Duodenal mucosa (tissue), 2 donors: ENCODE data around the gene SMCO3.

Source experiments
- H3K27ac ChIP-seq: one replicate; pipeline ENCODE4 v1.7.0; 2013; ENCODE audit warnings: low read depth, low read length
- H3K27me3 ChIP-seq, 2 donors: one replicate each; pipeline ENCODE4 v1.7.0; 2013; ENCODE audit warnings: low read length in 2 of 2, control low read depth in 1 of 2; ENCODE audit not compliant: insufficient read depth in 2 of 2, control insufficient read depth in 1 of 2
- H3K36me3 ChIP-seq, 2 donors: one replicate each; pipeline ENCODE4 v1.7.0; 2013; ENCODE audit warnings: low read length in 2 of 2, control low read depth in 1 of 2; ENCODE audit not compliant: insufficient read depth in 2 of 2, control insufficient read depth in 1 of 2
- H3K4me1 ChIP-seq, 2 donors: one replicate each; pipeline ENCODE4 v1.7.0; 2013; ENCODE audit warnings: low read length in 2 of 2, control low read depth in 1 of 2; ENCODE audit not compliant: insufficient read depth in 2 of 2, control insufficient read depth in 1 of 2
- H3K4me3 ChIP-seq, 2 donors: one replicate each; pipeline ENCODE4 v1.7.0; 2013; ENCODE audit warnings: low read length in 2 of 2, low read depth in 1 of 2
- H3K9ac ChIP-seq, 2 donors: one replicate each; pipeline ENCODE4 v1.7.0; 2013; ENCODE audit warnings: low read length in 2 of 2, low read depth in 1 of 2
- H3K9me3 ChIP-seq, 2 donors: one replicate each; pipeline ENCODE4 v1.7.0; 2013; ENCODE audit warnings: low read length in 2 of 2, control low read depth in 1 of 2; ENCODE audit not compliant: control insufficient read depth in 1 of 2

Gene SMCO3

GRCh38 chr12:14833336-14833735, 19.4 kb upstream of the SMCO3 start:
- H3K9me3 ChIP-seq: no peaks in the 10 kb centered on the region
- no peak overlapping the region for H3K27ac ChIP-seq
- no peak overlapping the region for H3K9ac ChIP-seq
- H3K27me3 ChIP-seq: no peaks in the 10 kb centered on the region
- H3K36me3 ChIP-seq: no peaks in the 10 kb centered on the region
- H3K4me3 ChIP-seq: no peak overlapping the region
- no peaks in the 10 kb centered on the region for H3K4me1 ChIP-seq

GRCh38 chr12:14828892-14829291, 14.9 kb upstream of the SMCO3 start:
- no peak overlapping the region for H3K27ac ChIP-seq
- no peaks in the 10 kb centered on the region for H3K36me3 ChIP-seq
- H3K9ac ChIP-seq: no peak overlapping the region
- H3K4me3 ChIP-seq: no peak overlapping the region
- H3K27me3 ChIP-seq: no peaks in the 10 kb centered on the region
- H3K9me3 ChIP-seq: no peaks in the 10 kb centered on the region
- H3K4me1 ChIP-seq: no peaks in the 10 kb centered on the region

GRCh38 chr12:14827043-14827442, 13.1 kb upstream of the SMCO3 start:
- no peak overlapping the region for H3K27ac ChIP-seq
- no peak overlapping the region for H3K9ac ChIP-seq
- H3K4me1 ChIP-seq: no peaks in the 10 kb centered on the region
- H3K27me3 ChIP-seq: no peaks in the 10 kb centered on the region
- H3K4me3 ChIP-seq: no peak overlapping the region
- no peaks in the 10 kb centered on the region for H3K36me3 ChIP-seq
- no peaks in the 10 kb centered on the region for H3K9me3 ChIP-seq

GRCh38 chr12:14826491-14826890, 12.5 kb upstream of the SMCO3 start:
- no peaks in the 10 kb centered on the region for H3K27me3 ChIP-seq
- no peak overlapping the region for H3K9ac ChIP-seq
- no peak overlapping the region for H3K27ac ChIP-seq
- H3K4me1 ChIP-seq: no peaks in the 10 kb centered on the region
- no peaks in the 10 kb centered on the region for H3K36me3 ChIP-seq
- H3K4me3 ChIP-seq: no peak overlapping the region
- H3K9me3 ChIP-seq: no peaks in the 10 kb centered on the region

- H3K27me3 ChIP-seq: no peaks in the 10 kb centered on the region
- H3K4me3 ChIP-seq: no peak overlapping the region
- no peaks in the 10 kb centered on the region for H3K36me3 ChIP-seq
- H3K9ac ChIP-seq: no peak overlapping the region
- H3K9me3 ChIP-seq: no peaks in the 10 kb centered on the region
- no peaks in the 10 kb centered on the region for H3K4me1 ChIP-seq
- no peak overlapping the region for H3K27ac ChIP-seq
Observed at GRCh38 chr12:14825256-14825655, 11.3 kb upstream of the SMCO3 start.

GRCh38 chr12:14824012-14824634, 10.1 kb upstream of the SMCO3 start:
- H3K4me1 ChIP-seq: no peaks in the 10 kb centered on the region
- H3K9ac ChIP-seq: no peak overlapping the region
- H3K27me3 ChIP-seq: no peaks in the 10 kb centered on the region
- no peak overlapping the region for H3K4me3 ChIP-seq
- no peak overlapping the region for H3K27ac ChIP-seq
- H3K36me3 ChIP-seq: no peaks in the 10 kb centered on the region
- no peaks in the 10 kb centered on the region for H3K9me3 ChIP-seq

- H3K36me3 ChIP-seq: no peaks in the 10 kb centered on the region
- no peaks in the 10 kb centered on the region for H3K4me1 ChIP-seq
- no peak overlapping the region for H3K9ac ChIP-seq
- H3K9me3 ChIP-seq: no peaks in the 10 kb centered on the region
- H3K4me3 ChIP-seq: no peak overlapping the region
- H3K27me3 ChIP-seq: no peaks in the 10 kb centered on the region
- no peak overlapping the region for H3K27ac ChIP-seq
Observed at GRCh38 chr12:14811486-14811885, 2.5 kb downstream of the SMCO3 start.

GRCh38 chr12:14810953-14811483, 3.0 kb downstream of the SMCO3 start:
- no peaks in the 10 kb centered on the region for H3K27me3 ChIP-seq
- no peaks in the 10 kb centered on the region for H3K9me3 ChIP-seq
- no peak overlapping the region for H3K9ac ChIP-seq
- H3K4me1 ChIP-seq: no peaks in the 10 kb centered on the region
- H3K27ac ChIP-seq: no peak overlapping the region
- H3K36me3 ChIP-seq: no peaks in the 10 kb centered on the region
- no peak overlapping the region for H3K4me3 ChIP-seq

GRCh38 chr12:14810167-14810952, 3.6 kb downstream of the SMCO3 start:
- Histone ChIP-seq H3K27me3 (no peaks in the 10 kb centered on the region), H3K9me3 (no peaks in the 10 kb centered on the region), H3K4me1 (no peaks in the 10 kb centered on the region), H3K36me3 (no peaks in the 10 kb centered on the region), H3K9ac (no peak overlapping the region), H3K4me3 (no peak overlapping the region), H3K27ac (no peak overlapping the region)

GRCh38 chr12:14803830-14804160, 10.2 kb downstream of the SMCO3 start:
- H3K9me3 ChIP-seq: no peaks in the 10 kb centered on the region
- H3K4me3 ChIP-seq: peak overlapping the region; percentile 99

More at GRCh38 chr12:14803830-14804160, 10.2 kb downstream of the SMCO3 start:
- peaks cover 13 to 22% of the 10 kb centered on the region in 2 donors for H3K4me1 ChIP-seq
- peaks cover 4 to 5% of the 10 kb centered on the region in 2 donors for H3K36me3 ChIP-seq
- no peak overlapping the region for H3K27ac ChIP-seq
- H3K9ac ChIP-seq: peak overlapping the region; percentile 79 to 97
- H3K27me3 ChIP-seq: no peaks in the 10 kb centered on the region
